ENCODE results near the gene CAMK1D.

CAMK1D gene

DNA sequence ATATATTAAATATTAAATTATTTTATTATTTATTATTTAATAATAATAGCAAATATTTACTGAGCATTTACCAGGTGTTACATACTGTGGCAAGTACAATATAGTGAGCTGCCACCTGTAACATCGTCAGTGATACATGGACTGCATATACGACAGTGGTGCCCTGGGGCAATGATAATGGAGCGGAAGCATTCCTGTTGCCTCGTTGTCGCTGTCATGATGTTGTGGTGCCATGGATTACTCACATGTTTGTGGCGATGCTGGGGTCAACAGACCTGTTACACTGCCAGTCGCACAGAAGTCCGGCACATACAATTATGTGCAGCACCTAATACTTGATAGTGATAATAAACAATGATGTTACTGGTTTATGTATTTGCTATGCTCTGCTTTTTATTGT is 20.6 kb downstream of the CAMK1D start:
- DNase-seq (ENCODE audit: low read depth in 2 of 2, low spot score in 1 of 2): no peak

DNA sequence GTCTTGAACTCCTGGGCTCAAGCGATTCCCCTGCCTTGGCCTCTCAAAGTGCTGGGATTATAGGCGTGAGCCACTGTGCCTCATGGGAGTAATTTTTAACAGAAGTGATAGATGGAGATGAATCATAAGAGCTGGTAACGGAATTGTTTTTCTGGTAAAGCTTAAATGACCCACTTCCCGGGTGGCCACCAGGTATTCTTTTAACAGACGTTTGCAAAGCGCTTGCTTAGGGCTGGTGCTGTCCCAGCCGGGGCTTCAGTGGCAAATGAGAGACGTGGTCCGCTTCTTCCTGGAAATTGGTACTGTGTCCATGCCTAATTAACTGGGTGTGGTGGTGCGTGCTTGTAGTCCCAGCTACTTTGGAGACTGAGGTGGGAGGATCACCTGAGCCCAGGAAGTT is 23.5 kb downstream of the CAMK1D start:
- DNase-seq (ENCODE audit: low read depth in 2 of 2, low spot score in 1 of 2): no peak

DNA sequence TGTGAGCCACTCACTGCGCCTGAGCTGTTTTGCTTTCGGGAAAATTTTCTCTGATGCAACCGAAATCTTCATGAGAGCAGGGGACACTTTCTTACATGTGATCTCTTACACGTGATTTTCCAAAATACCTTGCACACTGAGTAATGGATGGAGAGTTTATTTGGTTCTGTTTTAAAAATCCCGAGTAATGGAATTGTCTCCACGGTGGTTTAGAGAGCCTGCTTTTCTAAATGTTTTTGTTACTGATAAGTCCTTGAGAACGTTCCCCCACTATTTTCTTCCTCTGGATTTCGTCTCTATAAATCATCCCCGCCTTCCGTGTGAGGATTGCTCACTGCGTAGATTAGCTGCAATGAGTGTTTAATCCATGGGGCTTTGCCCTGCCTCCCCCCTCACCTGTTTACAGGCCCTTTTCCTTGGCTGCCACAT is 25.7 kb downstream of the CAMK1D start:
- no peak for DNase-seq (ENCODE audit: low read depth in 2 of 2, low spot score in 1 of 2)

DNA sequence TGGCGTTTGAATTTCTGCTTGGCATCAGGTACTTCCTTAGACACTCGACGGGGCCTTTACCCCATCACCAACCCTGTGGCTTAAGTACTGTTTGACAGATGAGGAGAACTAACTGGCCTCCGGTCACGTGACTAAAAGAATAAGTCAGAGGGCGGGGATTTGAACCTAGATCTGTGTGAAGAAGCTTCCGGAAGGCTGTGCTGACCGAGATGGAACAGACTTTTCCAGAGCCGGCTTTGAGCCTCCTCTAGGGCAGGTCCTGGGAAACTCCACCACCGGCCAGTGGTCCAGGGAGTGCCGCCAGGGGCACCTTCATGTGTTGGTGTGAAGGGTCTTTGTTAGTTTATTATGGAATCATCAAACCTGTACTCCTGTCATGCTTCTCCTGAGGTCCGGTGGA is 26.9 kb downstream of the CAMK1D start:
- no peak for DNase-seq (ENCODE audit: low read depth in 2 of 2, low spot score in 1 of 2)

DNA sequence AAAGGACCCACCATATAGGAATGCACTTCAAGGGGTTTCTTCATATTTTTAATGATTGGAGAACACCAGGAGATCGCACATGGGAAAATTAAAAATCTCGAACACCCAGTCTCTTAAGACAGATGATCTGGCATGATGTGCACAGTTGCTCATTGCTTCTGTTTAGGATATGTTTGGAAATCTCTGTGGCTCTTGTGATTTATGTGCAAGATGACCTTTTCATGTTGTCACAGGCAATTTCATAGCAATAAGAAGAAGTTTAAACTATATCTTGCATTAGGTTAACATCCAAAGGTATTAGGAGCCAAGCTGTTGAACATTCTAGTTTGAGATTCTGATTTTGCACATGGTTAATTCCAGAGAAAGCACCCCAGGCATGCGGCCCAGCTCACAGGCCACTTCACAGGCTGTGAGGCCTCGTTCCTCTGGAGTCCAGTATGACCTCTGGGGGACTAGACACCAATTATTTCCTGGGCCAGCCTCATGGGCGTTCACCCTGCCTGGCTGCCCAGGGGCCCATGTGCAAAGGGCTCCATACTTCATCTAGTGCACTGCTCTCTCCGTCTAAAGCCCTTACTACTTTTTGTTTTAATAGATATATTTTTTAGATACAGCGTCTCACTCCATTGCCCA is 28.4 kb downstream of the CAMK1D start:
- DNase-seq (ENCODE audit: low read depth in 2 of 2, low spot score in 1 of 2): no peak

DNA sequence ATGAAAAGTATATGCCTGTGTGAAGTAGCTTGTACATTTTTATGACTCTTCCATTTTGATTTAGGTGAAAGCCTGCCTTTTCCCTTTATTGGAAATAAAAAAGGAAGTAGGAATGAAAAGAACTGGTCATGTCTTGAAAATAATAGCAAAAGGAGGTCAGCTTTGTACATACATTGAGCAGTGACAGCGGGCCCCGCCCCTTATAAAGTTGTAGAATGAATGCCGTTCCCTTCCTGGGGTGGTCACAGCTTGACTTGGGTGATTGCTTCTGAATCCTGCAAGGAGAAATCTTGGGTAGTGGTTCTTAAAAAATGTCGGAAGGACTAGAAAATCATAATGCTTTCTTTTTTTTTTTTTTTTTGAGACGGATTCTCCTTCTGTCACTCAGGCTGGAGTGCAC is 31.7 kb downstream of the CAMK1D start:
- DNase-seq (ENCODE audit: low read depth in 2 of 2, low spot score in 1 of 2): no peak

DNA sequence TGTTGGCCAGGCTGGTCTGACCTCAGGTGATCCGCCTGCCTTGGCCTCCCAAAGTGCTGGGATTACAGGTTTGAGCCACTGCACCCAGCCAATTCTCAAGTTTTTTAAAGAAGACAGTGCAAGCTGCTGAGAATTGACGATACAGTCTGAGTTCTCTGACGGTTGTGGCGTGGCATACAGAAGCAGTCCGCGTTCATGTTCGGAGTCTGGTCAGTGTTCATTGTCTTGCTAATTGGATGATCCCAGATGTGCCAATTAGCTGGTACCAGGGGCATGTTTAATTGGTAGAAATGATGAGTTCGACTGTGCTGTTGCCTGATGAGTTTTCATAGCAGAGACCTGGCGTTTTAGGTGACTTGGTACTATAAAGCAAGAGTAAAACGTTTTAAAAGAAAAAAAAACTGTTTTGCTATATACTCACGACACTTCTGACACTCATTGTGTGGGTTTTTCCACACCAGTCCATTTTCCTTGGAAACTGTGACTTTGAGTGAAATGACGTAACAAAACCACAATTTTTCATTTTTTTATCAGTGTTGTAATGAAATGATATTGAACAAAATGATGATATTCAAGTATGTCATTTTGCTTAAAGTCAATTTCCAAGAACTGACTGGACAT is 32.3 kb downstream of the CAMK1D start:
- no peak for DNase-seq (ENCODE audit: low read depth in 2 of 2, low spot score in 1 of 2)

DNA sequence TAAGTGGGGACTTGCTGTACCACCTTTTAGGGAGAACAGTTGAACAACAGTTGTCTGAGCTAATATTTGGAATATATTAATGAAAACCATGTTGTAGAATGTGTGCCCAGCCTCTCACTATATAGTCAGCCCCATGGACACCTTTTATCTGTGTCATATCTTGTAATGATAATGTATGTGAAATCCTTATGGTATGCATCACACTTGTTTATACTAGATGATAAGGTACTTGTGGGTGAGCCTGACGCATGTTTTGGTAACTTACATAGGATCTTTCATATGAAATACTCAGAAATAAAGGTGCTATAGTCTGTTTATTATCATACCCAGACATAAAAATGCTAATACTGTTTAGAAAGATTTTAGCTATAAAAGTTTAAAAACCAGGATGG is 32.8 kb downstream of the CAMK1D start:
- DNase-seq (ENCODE audit: low read depth in 2 of 2, low spot score in 1 of 2): no peak

DNA sequence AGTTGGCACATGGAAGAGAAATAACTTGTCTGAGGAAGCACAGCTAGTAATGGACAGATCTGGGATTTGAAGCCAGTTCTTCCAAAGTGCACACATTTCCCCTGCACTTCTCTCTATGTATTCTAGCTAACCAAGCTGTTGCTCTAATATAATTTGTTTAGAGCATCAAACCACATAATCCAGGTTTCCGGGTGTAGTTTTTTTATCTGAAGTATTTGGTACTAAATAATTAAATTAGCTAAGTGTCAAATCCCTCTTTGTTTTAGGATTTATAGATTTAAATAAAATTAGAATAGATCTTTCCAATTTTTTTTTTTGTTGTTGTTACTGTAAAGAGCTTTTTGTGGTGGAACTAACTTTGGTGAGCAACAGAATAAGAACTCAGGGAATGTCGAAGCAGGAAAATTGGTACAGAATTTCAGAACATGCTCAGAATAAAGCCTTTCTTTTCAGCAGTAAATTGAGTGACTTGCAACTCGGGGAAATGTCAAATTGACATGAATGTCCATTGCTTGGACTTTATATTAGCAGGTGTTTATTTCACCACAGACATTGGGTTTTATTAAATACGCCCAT is 33.7 kb downstream of the CAMK1D start:
- no peak for DNase-seq (ENCODE audit: low read depth in 2 of 2, low spot score in 1 of 2)

DNA sequence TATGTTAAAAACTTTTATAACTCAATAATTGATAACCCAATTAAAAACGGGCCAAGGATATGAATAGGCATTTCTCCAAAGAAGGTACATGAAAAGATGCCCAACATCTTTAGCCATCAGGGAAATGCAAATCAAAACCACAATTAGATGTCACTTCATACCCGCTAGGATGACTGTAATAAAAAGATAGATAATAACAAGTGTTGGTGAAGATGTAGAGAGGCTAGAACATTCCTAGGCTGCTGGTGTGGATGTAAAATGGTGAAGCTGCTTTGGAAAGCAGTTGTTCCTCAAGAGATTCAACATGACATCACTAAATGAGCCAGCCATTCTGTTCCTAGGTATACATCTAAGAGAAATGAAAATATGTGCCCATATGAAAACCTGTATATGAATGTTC is 35.6 kb downstream of the CAMK1D start:
- no peak for DNase-seq (ENCODE audit: low read depth in 2 of 2, low spot score in 1 of 2)

DNA sequence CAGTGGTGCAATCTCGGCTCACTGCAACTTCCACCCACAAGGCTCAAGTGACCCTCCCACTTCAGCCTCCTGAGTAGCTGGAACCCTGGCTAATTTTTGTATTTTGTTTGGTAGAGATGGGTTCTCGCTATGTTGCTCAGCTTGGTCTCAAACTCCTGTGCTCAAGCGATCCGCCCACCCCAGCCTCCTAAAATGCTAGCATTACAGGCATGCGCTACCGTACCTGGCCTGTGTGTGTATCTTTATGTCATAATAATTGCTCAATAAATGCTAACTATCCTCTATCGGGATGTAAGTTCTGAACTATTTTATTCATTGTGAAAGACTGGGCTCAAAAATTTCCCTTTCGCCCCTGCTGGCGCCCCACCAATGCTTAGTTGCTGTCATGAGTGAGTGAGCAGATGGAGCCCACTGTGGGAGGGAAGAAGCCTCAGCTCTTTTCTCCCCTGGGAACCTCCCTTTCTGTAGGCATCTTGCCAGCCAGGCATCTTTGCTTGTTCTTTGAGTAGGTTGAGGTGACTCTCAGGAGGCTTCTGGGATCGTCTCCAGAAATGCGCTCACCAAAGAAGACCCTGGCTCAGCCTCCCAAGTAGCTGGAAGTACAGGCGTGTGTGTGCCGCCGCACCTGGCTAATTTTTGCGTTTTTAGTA is 38.3 kb downstream of the CAMK1D start:
- DNase-seq (ENCODE audit: low read depth in 2 of 2, low spot score in 1 of 2): no peak

DNA sequence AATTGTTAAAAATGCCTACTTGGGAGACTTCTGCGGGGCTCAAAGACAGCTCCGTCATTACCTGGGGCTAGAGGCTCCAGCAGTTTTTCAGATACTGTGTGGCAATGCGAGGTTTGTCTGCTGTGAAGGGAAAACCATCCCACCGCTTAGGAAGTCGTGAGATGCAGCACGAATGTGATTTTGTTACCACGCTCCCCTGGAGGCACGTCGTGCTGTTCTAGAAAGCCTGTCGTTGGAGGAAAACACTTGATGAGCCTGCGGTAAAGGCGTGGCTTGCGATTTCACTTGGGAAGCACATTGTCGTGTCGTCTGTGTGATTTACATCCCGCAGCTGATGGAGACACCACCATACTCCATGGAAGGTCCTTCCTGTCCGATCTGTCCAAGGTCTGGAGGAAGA is 39.3 kb downstream of the CAMK1D start:
- DNase-seq (ENCODE audit: low read depth in 2 of 2, low spot score in 1 of 2): no peak

DNA sequence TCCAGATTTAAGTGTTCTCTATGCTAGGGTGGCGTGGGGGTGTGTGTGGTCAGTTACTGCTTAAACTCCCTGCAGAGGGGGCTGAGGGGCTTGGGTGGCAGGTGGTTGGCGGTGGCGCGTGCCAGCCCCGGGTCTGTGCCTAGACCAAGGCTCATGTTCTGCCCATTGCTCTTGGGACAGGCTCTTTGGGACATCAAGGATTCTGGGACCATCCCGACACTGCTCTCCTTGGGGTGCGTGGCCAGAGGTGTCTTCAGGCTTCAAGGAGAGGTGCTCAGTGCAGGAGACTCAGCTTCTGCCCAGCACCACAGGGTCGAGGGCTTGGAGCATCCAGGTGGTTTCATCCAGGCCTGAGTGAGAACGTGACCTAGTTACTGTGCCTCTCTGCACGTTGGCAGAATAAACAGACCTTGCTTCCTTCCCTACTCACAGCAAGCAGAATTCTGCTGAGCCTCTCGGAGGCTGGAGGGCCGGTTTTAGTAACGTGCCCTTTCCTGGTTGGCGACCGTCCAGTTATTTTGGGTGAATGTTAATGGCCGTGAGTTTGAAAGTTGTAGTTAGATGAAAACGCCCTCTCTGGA is 39.9 kb downstream of the CAMK1D start:
- no peak for DNase-seq (ENCODE audit: low read depth in 2 of 2, low spot score in 1 of 2)

DNA sequence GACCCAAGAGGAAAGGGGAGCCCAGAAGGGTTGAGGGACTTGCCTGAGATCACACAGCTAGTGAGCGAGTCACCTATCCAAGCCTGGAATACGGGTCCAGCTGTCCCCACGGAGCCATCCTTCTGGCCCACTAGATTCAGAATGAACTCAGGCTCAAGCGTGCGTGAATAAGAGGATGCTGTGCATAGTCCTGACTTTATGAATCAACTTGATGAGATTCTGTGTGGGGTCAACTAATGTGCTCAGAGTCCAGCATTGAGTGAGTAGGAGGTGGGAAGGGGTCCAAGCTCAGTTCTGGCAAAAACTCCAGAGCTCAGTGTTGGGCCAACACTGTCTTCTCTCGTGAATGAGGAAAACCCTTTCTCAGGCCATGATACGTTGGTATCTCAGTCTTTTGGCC is 41.4 kb downstream of the CAMK1D start:
- DNase-seq (ENCODE audit: low read depth in 2 of 2, low spot score in 1 of 2): no peak

DNA sequence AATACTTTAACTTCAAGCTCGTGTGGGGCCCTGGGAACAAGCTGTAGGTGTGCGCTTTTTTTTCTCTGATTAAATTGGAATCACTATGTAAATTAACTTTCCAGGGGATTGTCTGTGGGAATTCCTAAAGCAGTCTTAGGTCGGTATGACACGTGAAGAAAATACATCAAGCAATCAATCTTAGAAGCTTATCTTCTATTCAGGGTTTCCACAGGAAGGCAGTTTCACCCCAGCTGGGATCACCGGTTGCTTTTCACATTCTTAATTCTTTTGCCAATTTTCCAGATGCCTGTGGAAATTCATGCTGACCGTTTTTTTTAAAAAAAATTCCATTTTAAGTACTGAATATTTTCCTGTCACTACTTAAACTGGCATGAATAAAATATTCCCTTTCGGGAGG is 41.9 kb downstream of the CAMK1D start:
- DNase-seq (ENCODE audit: low read depth in 2 of 2, low spot score in 1 of 2): no peak

DNA sequence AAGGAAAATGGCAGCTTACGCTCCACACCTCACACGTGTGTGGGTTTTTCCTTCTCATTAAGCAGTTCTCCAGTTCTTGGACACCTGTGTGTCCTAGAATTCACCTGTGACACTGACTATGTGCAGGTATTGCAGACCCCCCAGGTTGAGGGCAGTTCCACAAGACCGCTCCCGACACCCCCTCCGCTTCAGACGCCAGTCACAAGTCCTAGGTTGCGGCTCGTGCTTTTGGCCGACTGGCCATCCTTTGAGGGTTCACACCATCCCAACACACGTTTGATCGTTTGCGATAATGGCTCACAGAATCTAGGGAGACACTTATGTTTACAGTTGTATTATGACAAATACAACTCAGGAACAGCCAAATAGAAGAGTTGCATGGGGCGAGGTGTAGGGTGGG is 44.5 kb downstream of the CAMK1D start:
- DNase-seq (ENCODE audit: low read depth in 2 of 2, low spot score in 1 of 2): no peak

DNA sequence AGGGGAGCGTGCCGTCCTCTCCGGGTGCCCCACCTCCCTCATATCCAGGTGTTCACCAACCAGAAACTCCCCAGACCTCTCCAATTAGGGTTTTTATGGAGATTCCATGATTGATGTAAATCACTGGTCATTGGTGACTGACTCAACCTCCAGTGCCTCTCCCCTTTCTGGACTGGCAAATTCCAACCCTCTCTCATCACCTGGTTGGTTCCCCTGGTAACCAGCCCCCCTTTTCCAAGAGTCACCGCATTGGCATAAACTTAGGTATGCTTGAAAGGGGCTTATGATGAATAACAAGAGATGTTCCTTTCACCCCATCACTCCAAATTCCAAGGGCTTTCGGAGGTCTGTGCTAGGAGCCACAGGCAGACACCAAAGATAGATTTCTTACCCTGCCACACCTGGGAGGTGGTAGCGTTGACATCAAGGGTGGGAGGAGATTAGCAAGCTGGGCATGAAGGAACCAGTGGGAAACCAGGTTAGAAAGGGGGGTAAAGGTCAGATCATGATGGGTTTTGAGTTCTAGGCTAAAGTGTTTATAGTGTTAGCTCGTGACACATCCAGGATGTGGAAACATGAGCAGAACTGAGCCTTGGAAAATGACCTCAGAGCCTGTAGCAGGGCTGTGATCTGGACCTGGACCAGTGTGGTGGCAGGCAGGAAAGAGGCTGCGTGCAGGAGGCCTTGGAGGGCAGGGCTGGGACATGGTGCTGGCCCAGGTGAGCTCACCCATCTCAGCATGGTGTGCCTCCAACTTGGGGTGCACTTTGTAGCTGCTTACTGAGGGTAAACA is 45.1 kb downstream of the CAMK1D start:
- no peak for DNase-seq (ENCODE audit: low read depth in 2 of 2, low spot score in 1 of 2)

DNA sequence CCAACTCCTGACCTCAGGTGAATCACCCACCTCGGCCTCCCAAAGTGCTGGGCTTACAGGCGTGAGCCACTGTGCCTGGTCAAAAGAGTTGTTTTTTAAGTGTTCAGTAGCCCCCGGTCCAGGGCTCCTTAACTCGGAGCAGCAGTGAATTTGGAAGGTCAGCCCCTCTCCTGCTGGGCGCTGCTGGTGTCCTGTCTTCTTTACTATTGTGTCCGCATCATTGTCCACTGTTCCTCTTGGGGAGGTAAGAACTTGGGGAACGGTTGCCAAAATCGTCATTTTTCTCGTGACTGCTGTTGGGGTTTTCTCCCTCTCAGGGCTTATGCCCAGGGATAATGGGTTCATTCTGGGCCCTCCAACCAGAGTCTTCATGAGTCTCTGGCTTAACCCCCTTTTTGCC is 46.7 kb downstream of the CAMK1D start:
- DNase-seq (ENCODE audit: low read depth in 2 of 2, low spot score in 1 of 2): no peak

DNA sequence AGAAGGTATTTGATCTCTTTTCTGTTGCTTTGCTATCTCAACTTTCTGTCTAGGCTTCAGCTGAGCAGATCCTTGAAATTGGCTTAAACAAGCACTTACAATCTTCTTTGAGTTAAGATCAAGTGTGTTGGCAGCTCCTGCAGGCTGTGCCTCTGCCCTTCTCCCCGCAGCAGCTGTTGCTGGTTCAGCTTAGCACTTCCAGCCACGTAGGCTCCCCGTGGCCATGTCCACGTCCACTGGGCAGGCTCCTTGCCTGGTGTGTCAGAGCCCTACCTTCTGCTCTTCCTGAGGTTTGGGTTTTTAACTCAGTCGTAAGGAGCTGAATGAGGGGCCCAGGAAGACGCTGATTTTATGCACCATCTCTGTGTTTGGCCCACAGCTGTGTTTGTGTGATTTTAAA is 47.2 kb downstream of the CAMK1D start:
- no peak for DNase-seq (ENCODE audit: low read depth in 2 of 2, low spot score in 1 of 2)

DNA sequence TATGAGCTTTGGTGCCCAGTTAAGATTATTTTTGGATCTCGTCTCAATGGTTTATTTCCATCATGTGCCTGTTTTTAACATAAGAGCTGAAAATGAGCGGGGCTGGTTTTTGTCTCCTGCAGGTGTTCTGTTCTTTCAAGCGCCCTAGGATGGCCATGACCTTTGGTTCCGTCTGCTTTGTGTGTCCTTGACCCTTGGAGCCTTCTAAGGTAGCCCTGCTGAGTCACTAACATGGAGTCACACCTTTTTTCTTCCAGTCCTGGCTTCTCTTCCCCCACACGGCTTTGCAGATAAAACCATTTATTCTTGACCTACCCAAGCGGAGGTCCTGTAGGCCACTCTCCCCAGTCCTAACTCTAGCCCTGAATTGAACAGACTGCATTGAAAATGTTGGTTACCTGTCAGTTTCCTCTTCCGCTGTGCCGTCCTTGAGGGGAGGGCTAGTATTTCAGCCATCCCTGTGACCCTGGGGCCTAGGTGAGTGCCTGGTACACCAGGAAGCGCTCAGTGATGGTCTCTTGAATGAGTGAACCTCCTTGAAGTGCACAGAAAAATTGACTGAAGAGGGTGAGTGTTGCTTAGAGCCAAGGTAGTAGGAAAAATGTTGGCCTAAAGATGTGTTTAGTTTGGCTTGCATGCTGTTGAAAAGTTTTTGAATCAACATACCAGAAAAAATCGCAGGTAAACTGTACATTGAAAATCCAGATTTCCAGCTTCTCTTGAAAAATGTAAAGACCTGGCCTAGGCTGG is 48.0 kb downstream of the CAMK1D start:
- no peak for DNase-seq (ENCODE audit: low read depth in 2 of 2, low spot score in 1 of 2)

DNA sequence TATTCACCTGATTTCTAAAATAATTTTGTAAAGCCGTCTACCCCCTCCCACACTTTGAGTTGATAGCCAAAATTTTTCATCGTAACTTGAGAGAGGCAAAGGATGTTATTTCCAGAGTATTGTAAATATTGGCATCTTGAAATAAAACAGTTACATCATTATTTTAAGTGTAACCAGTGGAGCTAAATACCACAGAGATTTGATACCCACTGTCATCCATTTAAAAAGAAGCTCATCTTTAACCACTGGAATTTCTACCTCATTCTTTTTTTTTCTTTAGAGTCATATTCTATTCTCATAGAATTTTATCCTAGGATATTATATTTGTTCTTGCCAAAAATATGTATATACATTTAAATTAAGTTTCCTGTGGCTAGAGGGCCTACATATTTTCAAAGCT is 48.6 kb downstream of the CAMK1D start:
- no peak for DNase-seq (ENCODE audit: low read depth in 2 of 2, low spot score in 1 of 2)
